HPDE6-E6E7 (cell line): ENCODE results near the gene CD160.
"Not testable (repeated sequence)": the region's sequence is repeated elsewhere in the genome, so short reads cannot be mapped to it uniquely, and the experiment has no call there.

Experiments
- DNase-seq: peaks from one replicate; pipeline ENCODE4 v3.0.0; 2011; ENCODE audit warnings: missing footprints; ENCODE audit errors: extremely low spot score

CD160 gene

GRCh38 chr1:145758575-145758974, 39.3 kb downstream of the CD160 start:
- DNase-seq, result no peak

GRCh38 chr1:145759721-145760120, 40.4 kb downstream of the CD160 start:
- no peak for DNase-seq

GRCh38 chr1:145760395-145760949, 41.2 kb downstream of the CD160 start:
- DNase-seq, result not testable (repeated sequence)

GRCh38 chr1:145761498-145761897, 42.2 kb downstream of the CD160 start:
- DNase-seq, result not testable (repeated sequence)

- not testable (repeated sequence) for DNase-seq
Measured at GRCh38 chr1:145762001-145762400, 42.7 kb downstream of the CD160 start.

- DNase-seq, result not testable (repeated sequence)
Measured at GRCh38 chr1:145764231-145764940, 45.1 kb downstream of the CD160 start.

GRCh38 chr1:145765127-145765526, 45.8 kb downstream of the CD160 start:
- not testable (repeated sequence) for DNase-seq

- DNase-seq, result not testable (repeated sequence)
Measured at GRCh38 chr1:145765585-145766360, 46.5 kb downstream of the CD160 start.

- DNase-seq, result not testable (repeated sequence)
Measured at GRCh38 chr1:145766926-145767325, 47.6 kb downstream of the CD160 start.

GRCh38 chr1:145768004-145768403, 48.7 kb downstream of the CD160 start:
- not testable (repeated sequence) for DNase-seq

GRCh38 chr1:145771056-145771455, 51.8 kb downstream of the CD160 start:
- DNase-seq, result no peak

GRCh38 chr1:145773423-145773822, 54.1 kb downstream of the CD160 start:
- DNase-seq, result no peak

GRCh38 chr1:145777357-145778145, 58.3 kb downstream of the CD160 start:
- DNase-seq, result no peak

- no peak for DNase-seq
Measured at GRCh38 chr1:145778146-145778540, 58.8 kb downstream of the CD160 start.

- DNase-seq, result peak; percentile 35
Measured at GRCh38 chr1:145782272-145783099, 63.2 kb downstream of the CD160 start.

- DNase-seq, result no peak
Measured at GRCh38 chr1:145784409-145784808, 65.1 kb downstream of the CD160 start.

- no peak for DNase-seq
Measured at GRCh38 chr1:145785547-145785946, 66.2 kb downstream of the CD160 start.

GRCh38 chr1:145786271-145786670, 67.0 kb downstream of the CD160 start:
- no peak for DNase-seq

- no peak for DNase-seq
Measured at GRCh38 chr1:145788580-145788979, 69.3 kb downstream of the CD160 start.
